Ovary (tissue), 9 donors: ENCODE results near the gene IFNG-AS1. TPM values are rescaled to one million over a fixed set of nuclear protein-coding genes. Genes with fewer than 3 reads are reported as not detected.

Experiments used
- DNase-seq, 5 donors: peaks; one replicate each; pipeline ENCODE4 v3.0.0-alpha.2; 2019 to 2020
- H3K27ac ChIP-seq, 2 donors: fragments of 200-600 bp; one replicate each; pipeline versions ENCODE4 v1.5.1 to v1.8.0; 2019 to 2022
- H3K27me3 ChIP-seq: fragments of 200-600 bp; one replicate; pipeline ENCODE4 v1.8.0; 2022
- H3K36me3 ChIP-seq: fragments of 200-600 bp; sonication (generic); one replicate; pipeline ENCODE4 v1.5.1; 2019
- H3K4me1 ChIP-seq: one replicate; pipeline ENCODE4 v1.8.1; 2013; ENCODE audit warnings: mild to moderate bottlenecking, moderate library complexity; ENCODE audit not compliant: insufficient read depth
- H3K4me3 ChIP-seq: fragments of 200-600 bp; sonication (generic); one replicate; pipeline ENCODE4 v1.5.1; 2017
- H3K9me3 ChIP-seq, 2 donors: fragments of 200-600 bp in 1 of 2; sonication (generic) in 1 of 2; one replicate each; pipeline versions ENCODE4 v1.5.1 to v1.8.1; 2013 to 2019; ENCODE audit warnings: mild to moderate bottlenecking in 1 of 2, moderate library complexity in 1 of 2
- EP300 ChIP-seq: sonication (generic); formaldehyde crosslinking; IDR thresholded peaks from one replicate; pipeline ENCODE4 v1.6.1; 2017; ENCODE audit warnings: antibody characterized with exemption
- POLR2A ChIP-seq: fragments of 450-650 bp; IDR thresholded peaks from one replicate; pipeline ENCODE4 v1.6.1; 2017; ENCODE audit warnings: antibody characterized with exemption, mild to moderate bottlenecking, moderate library complexity
- WGBS, 3 donors: extraction: QIAGEN DNeasy Blood & Tissue Kit in 1 of 3; methylation state at CpG; one replicate each; pipeline versions ENCODE4 v1.1.5 to v1.1.7; 2013 to 2017; 5-methylcytosine and 5-hydroxymethylcytosine counted together
- intact Hi-C, 4 donors: fragments of 100-400 bp; cut with DNase I; formaldehyde crosslinking; loops; one replicate each; pipeline versions ENCODE4 v1.11.0 to v1.15.1; 2022 to 2023
- polyA plus RNA-seq, 2 donors: library from polyadenylated mRNA; stranded (reverse); fragments of 200-250 nt in 1 of 2; fragments of 350-450 nt in 1 of 2; fragmentation: Illumina TruSeq in 1 of 2; extraction: RNeasy Lipid Tissue Mini Kit (QIAGEN cat#74804) in 1 of 2; gene quantifications; one replicate each; pipeline ENCODE4 v1.2.3, GENCODE V29; 2013 to 2014
- total RNA-seq, 7 donors: library from RNA; depleted of rRNA in 2 of 7; stranded (reverse); fragments of >200 nt in 2 of 7; fragmentation: NEBNext Ultra II Directional in 3 of 7; extraction: Animal tissue kit (Norgen Biotek cat#: 25700) in 3 of 7; gene quantifications; one replicate each; pipeline versions ENCODE4 v1.1.0 to v1.2.4, GENCODE V29; 2016 to 2023
- TF ChIP-seq, protein P1 (sequence below), 3 donors: fragments of 450-650 bp in 2 of 3; fragments of 200-600 bp in 1 of 3; IDR thresholded peaks; one replicate each; pipeline versions ENCODE4 v1.5.1 to v1.8.0; 2016 to 2022; ENCODE audit warnings: antibody characterized with exemption in 3 of 3, mild to moderate bottlenecking in 1 of 3
- donor health status: DM: no; HTN: no; CAD: no; lungs with moderate emphysema.
- donor health status: DM: no; HTN: no; CAD: no.
- donor health status: Bipolar disorder and iron deficiency.
- donor health status: DM: yes; HTN: yes; CAD: no.
- donor health status: DM: no; HTN: no; CAD: no.
- donor health status: DM: yes; HTN: yes; CAD: no.

Gene IFNG-AS1
- total and polyA plus RNA-seq, 9 donors, result not detected

DNA sequence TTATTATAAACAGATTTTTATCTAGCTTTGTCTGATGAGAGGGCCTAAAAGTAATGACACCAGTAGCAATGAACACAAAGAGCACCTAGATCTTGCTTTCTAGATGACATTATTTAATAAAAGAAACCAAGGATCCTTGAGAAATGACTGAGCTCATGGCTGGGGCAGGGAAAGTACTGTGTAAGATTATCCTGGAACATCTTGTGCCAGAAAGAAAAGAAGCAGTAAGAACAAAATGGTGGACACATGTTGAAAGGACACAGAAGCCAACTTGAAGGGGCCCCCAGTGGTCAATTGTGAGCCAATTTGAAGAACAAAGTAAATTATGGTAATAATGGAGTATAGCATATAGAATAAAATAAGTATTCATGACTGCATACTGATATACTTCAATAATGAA is 10.0 kb downstream of the IFNG-AS1 start:
- intact Hi-C loops, result no loop called here
- Histone ChIP-seq H3K27ac (no peak overlapping the region), H3K4me1 (no peaks in the 10 kb centered on the region), H3K27me3 (no peaks in the 10 kb centered on the region), H3K36me3 (no peaks in the 10 kb centered on the region), H3K9me3 (no peaks in the 10 kb centered on the region), H3K4me3 (no peak overlapping the region)
- TF ChIP-seq, protein P1, sequence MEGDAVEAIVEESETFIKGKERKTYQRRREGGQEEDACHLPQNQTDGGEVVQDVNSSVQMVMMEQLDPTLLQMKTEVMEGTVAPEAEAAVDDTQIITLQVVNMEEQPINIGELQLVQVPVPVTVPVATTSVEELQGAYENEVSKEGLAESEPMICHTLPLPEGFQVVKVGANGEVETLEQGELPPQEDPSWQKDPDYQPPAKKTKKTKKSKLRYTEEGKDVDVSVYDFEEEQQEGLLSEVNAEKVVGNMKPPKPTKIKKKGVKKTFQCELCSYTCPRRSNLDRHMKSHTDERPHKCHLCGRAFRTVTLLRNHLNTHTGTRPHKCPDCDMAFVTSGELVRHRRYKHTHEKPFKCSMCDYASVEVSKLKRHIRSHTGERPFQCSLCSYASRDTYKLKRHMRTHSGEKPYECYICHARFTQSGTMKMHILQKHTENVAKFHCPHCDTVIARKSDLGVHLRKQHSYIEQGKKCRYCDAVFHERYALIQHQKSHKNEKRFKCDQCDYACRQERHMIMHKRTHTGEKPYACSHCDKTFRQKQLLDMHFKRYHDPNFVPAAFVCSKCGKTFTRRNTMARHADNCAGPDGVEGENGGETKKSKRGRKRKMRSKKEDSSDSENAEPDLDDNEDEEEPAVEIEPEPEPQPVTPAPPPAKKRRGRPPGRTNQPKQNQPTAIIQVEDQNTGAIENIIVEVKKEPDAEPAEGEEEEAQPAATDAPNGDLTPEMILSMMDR (IDR thresholded peaks at IDR 0.05), result no peak
- no peak for TF ChIP-seq EP300
- TF ChIP-seq POLR2A, result no peak
- DNase-seq, result no peak

DNA sequence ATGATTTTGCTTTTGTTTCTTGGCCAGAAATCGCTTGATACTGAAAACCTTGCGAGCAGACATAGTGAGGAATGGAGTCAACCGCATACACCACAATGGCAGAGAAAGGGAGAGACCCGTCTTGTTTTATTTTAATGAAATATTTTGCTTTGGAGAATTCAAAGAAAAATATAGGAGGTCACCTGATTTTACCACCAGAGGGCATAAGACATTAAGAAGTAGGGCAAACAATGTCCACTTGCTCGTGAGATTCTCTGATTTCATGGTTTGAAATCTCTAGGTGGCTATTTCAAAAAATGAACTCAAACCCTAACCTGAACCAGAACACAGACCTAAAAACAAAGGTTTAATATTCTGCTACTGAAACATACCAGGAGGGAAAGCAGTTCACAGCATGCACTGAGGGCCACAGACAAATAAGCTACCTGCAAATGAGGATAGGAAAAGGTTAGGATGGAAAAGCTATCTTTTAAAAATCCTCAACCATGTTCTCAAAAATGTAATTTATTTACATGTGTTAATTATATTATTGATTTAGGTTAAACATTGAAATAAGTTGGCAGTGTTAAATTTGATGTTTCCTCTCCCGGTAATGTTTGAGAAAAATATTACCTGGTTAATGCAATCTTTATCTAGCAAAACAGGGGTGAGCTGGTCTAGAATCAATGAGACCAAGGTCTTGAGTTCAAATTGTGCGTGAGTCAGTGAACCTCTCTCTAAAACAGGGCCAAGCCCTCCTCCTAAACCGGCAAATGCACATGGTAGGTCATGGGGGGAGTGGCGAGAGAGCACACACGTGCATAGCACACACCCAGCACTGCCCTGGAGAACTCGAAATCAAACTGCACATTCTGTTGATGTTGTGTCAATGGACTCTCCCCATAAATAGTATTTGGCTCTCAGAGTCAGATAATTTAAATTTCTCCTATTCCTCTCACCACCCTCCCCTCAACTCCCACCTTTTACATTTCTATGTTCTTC is 12.5 kb downstream of the IFNG-AS1 start:
- H3K4me3 ChIP-seq, result no peak overlapping the region
- no peaks in the 10 kb centered on the region for H3K4me1 ChIP-seq
- H3K27ac ChIP-seq, result no peak overlapping the region
- no peak for TF ChIP-seq POLR2A
- no peak for TF ChIP-seq EP300
- TF ChIP-seq, protein P1 (IDR thresholded peaks at IDR 0.05), result no peak
- no peaks in the 10 kb centered on the region for H3K36me3 ChIP-seq
- intact Hi-C loops, result no loop called here
- WGBS, 3 donors, result 76 to 87% (median 82%) methylated on average over 11 of the region's 11 CpGs
- no peaks in the 10 kb centered on the region for H3K27me3 ChIP-seq
- H3K9me3 ChIP-seq, result no peaks in the 10 kb centered on the region
- no peak for DNase-seq

DNA sequence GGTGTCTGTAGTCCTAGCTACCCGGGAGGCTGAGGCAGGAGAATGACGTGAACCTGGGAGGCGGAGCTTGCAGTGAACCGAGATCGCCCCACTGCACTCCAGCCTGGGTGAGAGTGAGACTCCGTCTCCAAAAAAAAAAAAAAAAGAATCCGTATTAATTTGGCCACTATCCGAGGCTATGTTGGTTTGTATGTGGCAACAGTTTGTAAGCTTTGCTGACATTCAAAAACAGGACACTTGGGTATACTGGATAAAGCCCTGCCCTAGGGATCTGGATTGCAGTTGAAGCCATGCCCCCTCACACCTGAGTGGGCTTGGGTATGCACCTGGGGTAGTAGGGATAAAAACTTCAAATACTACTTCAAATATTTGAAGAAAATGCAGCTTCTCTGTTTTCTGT is 14.5 kb downstream of the IFNG-AS1 start:
- Histone ChIP-seq H3K4me3 (no peak overlapping the region), H3K4me1 (no peaks in the 10 kb centered on the region), H3K36me3 (no peaks in the 10 kb centered on the region), H3K27ac (no peak overlapping the region), H3K9me3 (no peaks in the 10 kb centered on the region), H3K27me3 (no peaks in the 10 kb centered on the region)
- WGBS, 3 donors, result 92 to 94% (median 92%) methylated on average over 8 of the region's 8 CpGs
- DNase-seq, result no peak
- no peak for TF ChIP-seq POLR2A
- TF ChIP-seq, protein P1 (IDR thresholded peaks at IDR 0.05), result no peak
- no peak for TF ChIP-seq EP300
- intact Hi-C loops, result no loop called here

DNA sequence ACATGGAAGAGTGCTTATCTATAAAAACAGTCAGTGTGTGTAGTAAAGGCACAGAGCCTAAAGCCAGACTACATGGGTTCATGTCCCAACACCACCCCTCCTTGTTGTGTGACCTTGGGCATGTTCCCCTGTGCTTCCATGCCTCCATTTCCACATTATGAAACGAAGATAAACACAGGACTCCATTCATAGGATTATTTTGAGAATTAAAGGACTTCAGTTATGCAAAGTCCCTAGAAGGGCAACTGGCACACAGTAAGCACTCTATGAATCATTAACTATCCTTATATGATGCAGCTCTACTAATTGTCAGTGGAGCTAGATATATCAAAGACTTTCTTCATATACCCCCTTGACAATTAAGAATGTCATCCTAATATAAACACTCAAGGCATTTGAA is 17.8 kb downstream of the IFNG-AS1 start:
- Histone ChIP-seq H3K27ac (no peak overlapping the region), H3K4me3 (no peak overlapping the region), H3K4me1 (no peaks in the 10 kb centered on the region), H3K27me3 (no peaks in the 10 kb centered on the region), H3K9me3 (no peaks in the 10 kb centered on the region), H3K36me3 (no peaks in the 10 kb centered on the region)
- intact Hi-C loops, result no loop called here
- no peak for DNase-seq
- 53 to 71% (median 63%) methylated on average over 1 of the region's 1 CpG for WGBS, 3 donors
- TF ChIP-seq POLR2A (no peak), EP300 (no peak)
- TF ChIP-seq, protein P1 (IDR thresholded peaks at IDR 0.05), result no peak
